Right cardiac atrium (tissue), 5 donors: ENCODE results near the gene CRACR2B. TPM values are rescaled to one million over a fixed set of nuclear protein-coding genes. Genes with fewer than 3 reads are reported as not detected.

Experiments
- ATAC-seq, 2 donors: fragments of 200-7000 bp; cut with Tn5 transposase; one replicate each; pipeline versions ENCODE4 v1.8.0 to v1.9.1; 2020; ENCODE audit warnings: moderate library complexity in 2 of 2, mild to moderate bottlenecking in 1 of 2
- DNase-seq, 3 donors: peaks; one replicate each; pipeline ENCODE4 v3.0.0-alpha.2; 2020
- H3K27ac ChIP-seq: one replicate; pipeline ENCODE4 v1.5.1; 2013; ENCODE audit warnings: mild to moderate bottlenecking, low read length, control low read depth, moderate library complexity
- H3K27me3 ChIP-seq: one replicate; pipeline ENCODE4 v1.6.1; 2013; ENCODE audit not compliant: control insufficient read depth, insufficient read depth
- H3K4me1 ChIP-seq: one replicate; pipeline ENCODE4 v1.6.1; 2013; ENCODE audit warnings: low read length; ENCODE audit not compliant: control insufficient read depth, insufficient read depth
- H3K4me3 ChIP-seq: one replicate; pipeline ENCODE4 v1.5.1; 2013; ENCODE audit warnings: low read length, control low read depth
- H3K9me3 ChIP-seq: one replicate; pipeline ENCODE4 v1.6.1; 2013; ENCODE audit warnings: low read length; ENCODE audit not compliant: control insufficient read depth
- WGBS: extraction: QIAGEN DNeasy Blood & Tissue Kit; methylation state at CpG from one replicate; pipeline ENCODE4 v1.1.7; 2013; 5-methylcytosine and 5-hydroxymethylcytosine counted together
- intact Hi-C, 4 donors: fragments of 100-400 bp; cut with DNase I; formaldehyde crosslinking; loops; one replicate each; pipeline versions ENCODE4 v1.11.0 to v1.14.0; 2022 to 2023
- long read RNA-seq, 4 donors: library from polyadenylated mRNA; unstranded; transcript quantifications; one replicate each; pipeline ENCODE4 v2.0.0, GENCODE V29; 2020 to 2021
- polyA plus RNA-seq: library from polyadenylated mRNA; stranded (reverse); fragments of 200-250 nt; gene quantifications from one replicate; pipeline ENCODE4 v1.2.3, GENCODE V29; 2013
- total RNA-seq, 4 donors: library from RNA; stranded (reverse); fragmentation: NEBNext Ultra II Directional; extraction: Animal tissue kit (Norgen Biotek cat#: 25700); gene quantifications; one replicate each; pipeline ENCODE4 v1.2.1, GENCODE V29; 2021
- donor health status: healthy with polysubstance abuse.
- donor health status: DM: no; HTN: yes; CAD: no.
- donor health status: DM: no; HTN: no; CAD: no.
- donor health status: DM: no; HTN: yes; CAD: no; lungs with severe emphysema.
- donor health status: DM: yes; HTN: yes; CAD: no.

Gene CRACR2B
- total RNA-seq (10 to 100 TPM; 18.9 to 26.4 (median 21.0) TPM), polyA plus RNA-seq (42.6 TPM)
- long read RNA-seq, donor 1, partial matches to known transcripts: 18 of 84 reads
- long read RNA-seq, donor 1, other reads (novel, unspliced or antisense): 60 of 84 reads
- long read RNA-seq, donor 2, partial matches to known transcripts: 9 of 49 reads
- long read RNA-seq, donor 2, other reads (novel, unspliced or antisense): 37 of 49 reads
- long read RNA-seq, donor 3, transcript CRACR2B-202 (9 exons, 1,578 nt): major isoform, 9 of 103 reads
- long read RNA-seq, donor 3, partial matches to known transcripts: 12 of 103 reads
- long read RNA-seq, donor 3, other reads (novel, unspliced or antisense): 80 of 103 reads
- long read RNA-seq, donor 4, transcript CRACR2B-202 (9 exons, 1,578 nt): major isoform, 6 of 50 reads
- long read RNA-seq, donor 4, partial matches to known transcripts: 9 of 50 reads
- long read RNA-seq, donor 4, other reads (novel, unspliced or antisense): 33 of 50 reads

GRCh38 chr11:827897-828192 is at the start of gene CRACR2B:
TSS of gene CRACR2B (plus strand) at chr11:827919. CDS start at chr11:828608, 689 bp downstream.
- Histone ChIP-seq H3K27ac (peak within 1 kb of the TSS; percentile 38), H3K9me3 (no peaks in the 10 kb centered on the region), H3K4me1 (peaks cover 7% of the 10 kb centered on the region), H3K27me3 (no peaks in the 10 kb centered on the region), H3K4me3 (peak within 1 kb of the TSS; percentile 33)
- WGBS: 52% methylated on average over 5 of the region's 5 CpGs
- ATAC-seq (no peak), DNase-seq (peak in 1 of 3 donors; percentile 60)
- intact Hi-C loops: no loop called here

DNA sequence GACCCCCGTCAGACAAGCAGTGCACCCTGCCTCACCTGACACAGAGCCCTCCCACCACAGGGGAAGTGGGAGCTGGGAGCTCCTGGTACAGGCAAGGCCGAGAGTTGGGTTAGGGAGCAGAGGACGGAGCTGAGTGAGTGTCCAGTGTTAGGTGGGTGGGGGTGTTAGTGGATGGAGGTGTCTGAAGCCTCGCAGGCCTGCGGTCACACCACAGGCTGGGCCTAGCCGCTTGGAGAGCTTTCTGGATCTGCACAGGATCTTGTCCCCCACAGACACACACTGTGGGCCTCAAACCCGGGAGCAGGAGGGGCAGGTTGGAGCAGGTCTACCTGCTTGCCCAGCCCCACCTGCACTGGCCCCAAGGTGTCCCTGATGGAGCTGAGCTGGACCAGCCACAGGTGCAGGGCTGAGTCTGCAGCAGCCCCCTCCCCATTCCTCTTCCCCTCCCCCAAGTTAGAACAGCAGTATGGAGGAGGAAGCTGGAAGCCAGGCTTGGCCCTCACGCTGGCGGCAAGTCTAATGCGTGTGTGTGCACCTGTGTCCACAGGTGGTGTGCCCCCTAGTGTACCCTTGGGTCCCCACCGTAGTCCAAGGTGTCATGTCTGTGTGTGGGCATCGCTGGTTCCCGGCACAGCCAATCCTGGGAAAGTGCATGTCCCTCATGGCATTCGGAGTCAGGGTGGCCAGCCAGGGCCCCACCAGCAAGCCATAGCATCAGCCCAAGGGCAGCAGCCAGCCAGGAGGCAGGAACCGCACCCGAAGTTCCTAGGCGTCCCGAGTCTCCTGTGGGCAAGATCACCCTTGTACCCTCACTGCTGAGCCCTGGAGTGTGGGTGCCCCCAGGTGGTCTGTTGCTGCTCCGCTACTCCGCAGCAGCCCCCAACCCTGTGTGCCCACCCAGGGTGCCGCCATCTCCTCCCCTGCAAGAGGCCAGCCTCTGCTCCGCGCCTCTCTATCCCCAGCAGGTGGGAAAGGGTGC is 48.5 kb upstream of the CRACR2B start:
- DNase-seq (peak in 2 of 3 donors; percentile 14 to 60), ATAC-seq (no peak)
- no peak overlapping the region for H3K4me3 ChIP-seq
- H3K9me3 ChIP-seq: no peaks in the 10 kb centered on the region
- H3K4me1 ChIP-seq: peaks cover 9% of the 10 kb centered on the region
- intact Hi-C loops: no loop called here
- 92% methylated on average over 23 of the region's 23 CpGs for WGBS
- no peaks in the 10 kb centered on the region for H3K27me3 ChIP-seq
- no peak overlapping the region for H3K27ac ChIP-seq

DNA sequence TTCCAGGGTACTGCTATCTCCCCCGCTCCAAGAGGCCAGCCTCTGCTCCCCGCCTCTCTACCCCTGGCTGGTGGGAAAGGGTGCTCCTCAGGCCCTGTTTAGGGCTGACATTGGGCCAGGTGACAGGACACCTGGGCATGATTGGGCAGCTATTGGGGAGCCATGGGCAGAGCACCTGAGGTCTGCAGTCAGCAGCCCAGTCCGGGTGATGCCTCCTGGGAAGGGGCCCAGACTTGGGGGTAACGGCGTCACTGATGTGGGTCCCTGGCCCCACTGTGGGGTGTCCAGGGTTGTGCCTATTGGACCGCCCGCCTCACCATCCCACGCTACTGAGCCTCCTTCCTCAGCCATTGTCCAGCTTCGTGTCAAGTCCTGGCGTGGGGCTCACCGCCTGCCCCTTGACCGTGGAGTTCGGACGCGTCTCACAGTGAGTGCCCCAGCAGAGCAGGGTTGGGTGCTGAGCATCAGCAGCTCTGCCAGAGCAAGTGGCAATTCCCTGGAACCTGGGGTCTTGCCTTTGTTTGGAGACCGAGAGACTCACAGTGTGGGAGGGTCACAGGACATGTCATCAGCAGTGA is 47.7 kb upstream of the CRACR2B start:
- 94% methylated on average over 16 of the region's 16 CpGs for WGBS
- DNase-seq: peak in 2 of 3 donors; percentile 15 to 43
- no peak overlapping the region for H3K27ac ChIP-seq
- H3K9me3 ChIP-seq: no peaks in the 10 kb centered on the region
- intact Hi-C loops: no loop called here
- ATAC-seq: no peak
- no peaks in the 10 kb centered on the region for H3K27me3 ChIP-seq
- H3K4me1 ChIP-seq: peaks cover 9% of the 10 kb centered on the region
- H3K4me3 ChIP-seq: no peak overlapping the region

- intact Hi-C loops: no loop called here
- Histone ChIP-seq H3K27me3 (no peaks in the 10 kb centered on the region), H3K27ac (no peak overlapping the region), H3K9me3 (no peaks in the 10 kb centered on the region), H3K4me3 (no peak overlapping the region), H3K4me1 (peaks cover 3% of the 10 kb centered on the region)
- DNase-seq (no peak), ATAC-seq (no peak)
- WGBS: 73% methylated on average over 36 of the region's 36 CpGs
Observed at GRCh38 chr11:782264-783174, 45.2 kb upstream of the CRACR2B start.

- intact Hi-C loops: no loop called here
- Histone ChIP-seq H3K27ac (no peak overlapping the region), H3K4me3 (no peak overlapping the region)
Observed at GRCh38 chr11:783581-784015, 44.1 kb upstream of the CRACR2B start.

DNA sequence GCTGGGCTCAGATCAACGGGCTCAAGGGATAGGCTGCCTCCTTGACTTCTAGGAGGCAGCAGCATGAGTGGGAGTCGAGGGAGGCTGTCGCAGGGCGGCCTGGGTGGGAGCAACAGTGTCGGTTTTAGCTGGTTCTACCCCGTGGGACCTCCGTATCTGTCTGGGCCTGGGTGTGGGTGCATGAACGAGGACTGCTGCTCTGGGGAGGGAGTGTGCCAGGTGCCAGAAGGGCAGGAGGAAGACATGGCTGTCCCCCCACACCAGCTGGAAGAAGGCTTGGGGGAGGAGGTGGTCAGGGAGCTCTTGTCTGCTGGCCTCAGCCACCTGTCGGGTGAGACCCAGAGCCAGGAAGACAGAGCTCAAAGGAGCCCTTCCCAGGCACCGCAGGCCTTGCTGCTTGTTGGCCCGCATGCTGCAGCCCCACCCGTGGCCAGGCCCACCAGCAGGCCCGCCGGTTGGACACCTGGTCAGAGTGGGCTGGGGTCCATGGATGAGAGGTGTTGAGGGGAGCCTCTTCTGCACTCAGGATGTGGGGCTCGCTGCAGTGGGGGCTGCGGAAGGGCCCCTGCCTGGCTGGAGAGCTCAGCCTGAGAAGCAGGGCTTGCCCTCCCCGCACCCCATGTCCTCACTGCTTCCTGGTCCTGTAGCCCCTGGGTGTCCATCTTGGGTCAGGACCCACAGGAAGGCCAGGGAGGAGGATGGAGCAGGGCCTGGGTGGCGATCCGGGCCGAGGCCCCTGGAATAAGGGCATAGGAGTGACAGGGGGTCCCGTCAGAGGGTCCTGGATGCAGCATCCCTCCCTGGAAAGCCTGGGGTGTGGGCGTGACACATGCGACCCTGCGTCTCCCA is 41.3 kb upstream of the CRACR2B start:
- Histone ChIP-seq H3K9me3 (no peaks in the 10 kb centered on the region), H3K4me3 (no peak overlapping the region), H3K4me1 (no peaks in the 10 kb centered on the region), H3K27me3 (no peaks in the 10 kb centered on the region), H3K27ac (no peak overlapping the region)
- ATAC-seq: no peak
- peak in 1 of 3 donors; percentile 39 for DNase-seq
- WGBS: 77% methylated on average over 24 of the region's 24 CpGs
- intact Hi-C loops: no loop called here

More at GRCh38 chr11:783581-784015, 44.1 kb upstream of the CRACR2B start:
- ATAC-seq (peak; percentile 79), DNase-seq (peak; percentile 78 to 92 (median 91))
- Histone ChIP-seq H3K4me1 (no peaks in the 10 kb centered on the region), H3K9me3 (no peaks in the 10 kb centered on the region), H3K27me3 (no peaks in the 10 kb centered on the region)
- 16% methylated on average over 24 of the region's 24 CpGs for WGBS

DNA sequence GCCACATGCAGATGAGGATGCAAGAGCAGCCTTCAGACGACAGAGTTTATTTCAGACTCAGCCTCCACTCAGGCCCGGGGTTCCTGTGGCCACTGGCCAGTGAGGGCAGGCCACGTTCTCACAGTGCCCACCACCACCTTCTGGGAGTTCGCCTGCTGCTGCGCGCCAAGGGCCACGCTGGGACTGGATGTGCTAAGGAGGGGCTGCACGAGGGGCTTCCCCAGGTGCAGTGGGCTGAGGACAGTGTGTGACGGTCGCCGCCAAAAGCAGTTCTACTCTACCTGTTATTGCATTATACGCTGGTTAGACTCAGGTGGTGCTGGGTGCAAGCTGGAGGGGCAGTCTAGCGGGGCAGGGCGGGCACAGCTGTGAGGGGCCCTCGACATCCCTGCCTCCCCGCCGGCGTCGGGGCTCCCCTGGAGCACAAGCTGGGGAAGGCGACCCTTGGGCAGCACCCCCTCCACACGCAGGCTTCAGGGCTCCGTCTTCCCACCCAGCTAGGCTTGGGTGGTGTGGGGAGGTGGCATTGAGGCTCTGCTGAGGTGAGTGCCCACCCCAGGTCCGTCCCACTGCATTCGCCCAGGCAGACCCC is 40.5 kb upstream of the CRACR2B start:
- WGBS: 88% methylated on average over 24 of the region's 24 CpGs
- intact Hi-C loops: no loop called here
- Histone ChIP-seq H3K9me3 (no peaks in the 10 kb centered on the region), H3K4me3 (no peak overlapping the region), H3K27me3 (no peaks in the 10 kb centered on the region), H3K4me1 (no peaks in the 10 kb centered on the region), H3K27ac (no peak overlapping the region)
- ATAC-seq (no peak), DNase-seq (no peak)

- no peak for ATAC-seq
- Histone ChIP-seq H3K4me3 (no peak overlapping the region), H3K4me1 (no peaks in the 10 kb centered on the region), H3K9me3 (no peaks in the 10 kb centered on the region), H3K27ac (no peak overlapping the region), H3K27me3 (no peaks in the 10 kb centered on the region)
- 66% methylated on average over 28 of the region's 28 CpGs for WGBS
- DNase-seq: peak in 1 of 3 donors; percentile 58
- intact Hi-C loops: no loop called here
Observed at GRCh38 chr11:788009-788640, 39.6 kb upstream of the CRACR2B start.
